Amygdala (tissue), 56 donors: Measurements from ENCODE around the gene ZCCHC9.
"Not testable (repeated sequence)": the region's sequence is repeated elsewhere in the genome, so short reads cannot be mapped to it uniquely, and the experiment has no call there.

Experiments
- DNase-seq, 56 donors: peaks; one replicate each; lab custom pipeline; 2025; lab: John Stamatoyannopoulos, UW

ZCCHC9 gene

DNA sequence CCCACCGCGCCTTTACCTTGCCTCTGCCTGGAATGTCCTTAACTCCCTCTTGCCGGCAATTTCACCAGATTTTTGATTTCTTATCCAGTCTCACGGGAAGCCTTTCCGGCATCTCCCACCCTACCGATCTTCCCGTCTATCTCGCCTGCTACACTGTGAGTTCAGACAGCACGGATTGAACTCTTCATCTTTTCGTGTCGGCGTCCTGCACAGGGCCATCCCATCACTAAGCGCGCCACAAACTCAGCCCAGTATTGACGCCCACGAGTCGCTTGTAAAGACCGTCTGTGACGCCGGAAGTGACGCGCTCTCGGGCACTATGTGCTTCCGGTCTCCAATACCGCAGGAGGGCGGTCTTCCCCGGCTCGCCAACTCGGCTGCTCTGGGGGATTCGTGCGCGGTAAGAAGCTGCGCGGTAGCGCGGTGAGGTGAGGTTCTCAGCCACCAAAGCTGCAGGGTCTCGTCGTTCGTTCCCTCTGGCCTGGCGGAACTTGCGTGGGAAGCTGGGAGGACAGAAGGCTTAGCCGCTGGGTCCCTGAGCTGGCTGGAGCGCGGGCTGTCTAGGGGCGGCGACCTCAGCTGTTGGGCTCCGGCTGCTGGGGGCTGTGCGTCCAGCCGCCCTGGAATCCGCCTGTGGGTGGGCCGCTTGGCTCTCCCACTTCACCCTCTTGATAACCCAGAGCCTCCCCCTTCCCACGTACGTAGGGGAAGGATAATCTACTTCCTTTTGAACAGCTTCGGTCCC is at the start of gene ZCCHC9:
Gene ZCCHC9 (plus strand): TSS at position 317 of the 745 bp plus-strand sequence. CDS start 3,171 bp downstream, outside the sequence.
- DNase-seq = peak; percentile 36 to 94 (median 85)

DNA sequence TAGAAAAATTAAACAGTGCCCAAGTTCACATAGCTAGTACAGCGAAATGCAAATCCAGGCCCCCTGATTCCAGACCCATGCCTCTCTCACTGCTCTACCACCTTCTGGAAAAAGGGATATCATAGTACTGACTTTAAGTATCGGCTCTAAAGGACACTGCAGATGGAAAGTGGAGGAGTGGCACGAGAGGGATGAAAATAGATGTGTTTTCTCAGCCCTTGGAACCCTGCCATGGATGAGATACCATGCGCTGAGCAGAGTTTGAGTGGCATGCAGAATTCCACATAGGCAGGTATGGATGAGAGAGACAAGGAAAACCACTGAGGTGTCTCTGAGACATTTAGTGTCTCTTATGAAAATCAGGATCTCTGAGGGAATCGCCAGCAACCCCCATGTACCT is 49.5 kb upstream of the ZCCHC9 start:
- peak in 2 of 56 donors; percentile 11 to 41 for DNase-seq

DNA sequence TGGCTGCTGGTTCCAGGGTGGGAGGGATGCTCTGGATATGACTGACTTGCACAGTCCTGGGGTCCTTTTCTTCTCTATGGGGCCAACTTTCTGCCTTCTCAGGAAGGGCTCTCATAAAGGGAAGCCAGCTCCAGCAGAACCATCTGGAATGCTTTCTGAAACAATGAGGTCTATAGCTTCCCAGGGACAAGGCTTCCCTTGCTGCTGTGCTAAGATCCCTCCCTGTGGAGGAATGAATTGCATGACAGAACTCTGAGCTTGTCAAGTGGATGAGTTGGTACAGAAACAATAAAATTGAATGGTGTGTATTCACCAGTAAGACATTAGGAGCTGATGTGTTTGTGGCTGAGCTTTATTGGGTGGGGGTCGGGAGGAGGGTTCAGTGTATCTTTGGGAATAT is 48.5 kb upstream of the ZCCHC9 start:
- no peak for DNase-seq

DNA sequence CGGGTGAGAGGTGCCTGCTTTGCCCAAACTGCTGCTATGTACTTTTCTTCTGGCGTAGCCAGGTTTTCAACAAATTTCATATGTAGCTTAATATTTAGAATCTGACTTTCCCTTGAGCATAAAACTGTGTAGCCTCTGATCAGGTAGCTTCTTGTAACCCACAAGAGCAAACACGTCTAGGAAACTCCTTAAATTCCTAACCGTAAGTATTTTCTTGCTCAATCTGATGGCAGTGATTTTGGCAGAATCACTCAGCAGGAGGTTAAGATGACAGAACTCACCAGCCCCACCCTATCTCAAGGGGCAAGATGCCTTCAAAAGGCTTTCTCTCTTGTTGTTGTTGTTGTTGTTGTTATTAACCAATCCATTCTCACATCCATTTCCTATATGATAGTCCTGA is 47.5 kb upstream of the ZCCHC9 start:
- DNase-seq = no peak

- no peak for DNase-seq
Observed at GRCh38 chr5:81254886-81255559, 46.4 kb upstream of the ZCCHC9 start.

GRCh38 chr5:81256766-81257165 is 44.6 kb upstream of the ZCCHC9 start:
- DNase-seq = no peak

- DNase-seq = not testable (repeated sequence)
Observed at GRCh38 chr5:81262796-81263195, 38.6 kb upstream of the ZCCHC9 start.

- no peak for DNase-seq
Observed at GRCh38 chr5:81265101-81265500, 36.3 kb upstream of the ZCCHC9 start.

GRCh38 chr5:81268521-81269196 is 32.7 kb upstream of the ZCCHC9 start:
- no peak for DNase-seq

DNA sequence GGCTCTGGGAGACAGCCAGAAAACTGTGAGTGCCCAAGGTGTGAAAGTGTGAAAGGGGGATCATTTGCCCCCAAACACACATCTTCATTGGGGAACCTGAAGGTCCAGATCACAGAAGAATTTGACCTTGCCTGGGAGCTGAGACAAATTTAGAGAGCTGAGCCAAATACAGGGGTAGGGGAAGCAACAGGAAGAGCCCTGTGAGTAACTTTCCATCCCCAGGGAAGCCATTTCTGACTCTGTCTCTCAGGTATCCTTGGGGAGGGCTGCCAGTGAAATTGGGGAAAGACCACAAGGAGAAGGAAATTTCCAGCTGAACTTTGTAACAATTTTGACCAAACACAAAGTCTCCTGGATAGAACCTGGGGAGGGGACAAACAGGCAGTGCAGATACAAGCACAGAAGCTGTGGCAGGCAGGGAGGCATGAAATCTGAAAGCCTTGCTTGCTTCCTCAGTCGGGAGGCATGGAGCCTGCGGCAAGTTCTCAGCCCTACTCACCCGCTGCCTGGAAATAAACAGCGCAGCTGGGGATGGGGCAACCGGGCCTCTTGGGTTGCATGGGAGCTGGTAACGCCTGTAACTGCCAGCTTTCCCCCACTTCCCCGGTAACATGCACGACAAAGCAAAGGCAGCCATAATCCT is 31.5 kb upstream of the ZCCHC9 start:
- no peak for DNase-seq

DNA sequence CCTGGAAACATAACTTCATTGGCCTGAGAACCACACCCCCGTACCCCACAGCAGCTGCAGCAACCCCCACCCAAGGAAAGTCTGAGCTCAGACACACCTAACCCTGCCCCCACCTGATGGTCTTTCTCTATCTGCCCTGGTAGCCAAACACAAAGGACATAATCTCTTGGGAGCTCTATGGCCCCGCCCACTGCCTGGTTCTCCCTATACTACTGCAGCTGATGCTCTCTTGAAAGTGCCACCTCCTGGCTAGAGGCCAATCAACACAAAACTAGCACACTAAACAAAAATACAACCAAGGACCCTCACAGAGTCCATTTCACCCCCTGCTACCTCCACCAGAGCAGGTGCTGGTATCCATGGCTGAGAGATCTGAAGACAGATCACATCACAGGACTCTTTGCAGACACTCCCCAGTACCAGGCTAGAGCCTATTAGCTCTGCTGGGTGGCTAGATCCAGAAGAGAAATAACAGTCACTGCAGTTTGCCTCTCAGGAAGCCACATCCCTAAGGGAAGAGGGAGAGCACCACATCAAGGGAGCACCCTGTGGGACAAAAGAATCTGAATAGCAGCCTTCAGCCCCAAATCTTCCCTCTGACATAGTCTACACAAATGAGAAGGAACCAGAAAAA is 30.9 kb upstream of the ZCCHC9 start:
- DNase-seq = not testable (repeated sequence)

DNA sequence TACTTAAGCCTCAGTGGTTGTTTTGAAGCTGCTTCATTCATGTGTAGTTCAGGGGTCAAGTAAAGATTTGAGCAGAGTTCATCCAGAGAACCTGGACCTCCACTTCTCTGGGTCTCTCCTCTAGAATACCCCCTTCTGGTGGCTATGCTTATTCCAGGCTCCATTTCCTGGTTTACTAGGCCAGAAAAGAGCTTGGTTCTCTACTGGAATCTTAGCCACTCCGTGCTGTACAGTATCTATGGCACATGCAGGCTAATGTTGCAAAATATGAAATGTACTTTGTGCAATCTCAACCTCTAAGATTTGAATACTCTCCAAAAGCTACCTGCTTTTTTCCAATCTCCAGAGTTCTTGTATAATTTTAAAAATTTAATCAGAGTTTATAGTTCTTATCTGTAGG is 17.4 kb upstream of the ZCCHC9 start:
- no peak for DNase-seq

DNA sequence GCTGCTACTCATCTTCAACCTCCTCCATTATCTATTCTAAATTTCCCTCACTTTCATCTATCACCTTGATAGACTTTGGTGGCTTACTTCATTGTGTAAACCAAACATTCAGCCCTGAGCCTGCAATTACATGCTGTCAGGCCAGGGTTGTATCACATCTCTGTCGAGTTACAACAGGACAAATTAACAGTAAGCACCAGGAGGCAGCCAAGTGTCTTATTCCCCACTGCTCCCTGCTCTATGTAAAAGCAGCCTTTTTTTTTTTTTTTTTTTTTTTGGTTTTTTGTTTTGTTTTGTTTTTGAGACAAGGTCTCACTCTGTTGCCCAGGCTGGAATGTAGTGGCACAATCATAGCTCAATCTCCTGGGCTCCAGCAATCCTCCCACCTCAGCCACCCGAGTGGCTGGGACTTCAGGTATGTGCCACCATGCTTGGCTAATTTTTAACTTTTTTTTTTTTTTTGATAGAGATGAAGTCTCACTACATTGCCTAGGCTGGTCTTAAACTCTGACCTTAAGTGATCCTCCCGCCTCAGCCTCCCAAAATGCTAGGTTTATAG is 15.2 kb upstream of the ZCCHC9 start:
- DNase-seq = no peak

DNA sequence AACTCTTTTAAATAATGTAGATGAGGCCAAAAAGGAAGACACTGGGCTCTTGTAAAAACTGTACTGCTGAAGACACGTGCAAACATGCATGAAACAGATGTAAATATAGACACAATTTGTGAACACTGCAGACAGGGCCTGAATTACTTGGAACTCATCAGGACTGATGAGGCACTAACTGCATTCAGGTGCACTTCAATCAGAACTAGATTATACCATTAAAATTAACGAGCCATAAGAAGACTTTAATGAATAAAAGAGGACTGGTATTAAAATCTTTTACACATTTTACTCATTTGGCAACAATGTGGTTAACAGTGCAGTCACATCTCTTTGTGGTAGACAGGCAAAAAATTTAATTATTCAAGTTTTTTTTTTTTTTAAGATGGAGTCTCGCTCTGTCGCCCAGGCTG is 13.4 kb upstream of the ZCCHC9 start:
- no peak for DNase-seq

DNA sequence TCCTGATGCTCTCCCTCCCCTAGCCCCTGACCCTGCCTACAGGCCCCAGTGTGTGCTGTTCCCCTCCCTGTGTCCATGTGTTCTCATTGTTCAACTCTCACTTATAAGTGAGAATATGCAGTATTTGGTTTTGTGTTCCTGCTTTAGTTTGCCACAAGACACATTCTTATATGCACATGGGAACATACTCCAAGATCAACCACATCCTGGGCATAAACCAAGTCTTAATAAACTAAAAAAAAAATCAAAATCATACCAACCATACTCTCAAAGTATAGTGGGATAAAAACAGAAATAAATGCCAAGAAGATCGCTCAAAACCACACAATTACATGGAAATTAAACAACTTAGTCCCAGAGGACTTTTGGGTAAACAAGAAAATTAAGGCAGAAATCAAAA is 11.2 kb upstream of the ZCCHC9 start:
- DNase-seq = no peak

- DNase-seq = no peak
Observed at GRCh38 chr5:81292130-81292529, 9.3 kb upstream of the ZCCHC9 start.

- not testable (repeated sequence) for DNase-seq
Observed at GRCh38 chr5:81294021-81294420, 7.4 kb upstream of the ZCCHC9 start.

GRCh38 chr5:81297531-81297930 is 3.9 kb upstream of the ZCCHC9 start:
- DNase-seq = no peak

DNA sequence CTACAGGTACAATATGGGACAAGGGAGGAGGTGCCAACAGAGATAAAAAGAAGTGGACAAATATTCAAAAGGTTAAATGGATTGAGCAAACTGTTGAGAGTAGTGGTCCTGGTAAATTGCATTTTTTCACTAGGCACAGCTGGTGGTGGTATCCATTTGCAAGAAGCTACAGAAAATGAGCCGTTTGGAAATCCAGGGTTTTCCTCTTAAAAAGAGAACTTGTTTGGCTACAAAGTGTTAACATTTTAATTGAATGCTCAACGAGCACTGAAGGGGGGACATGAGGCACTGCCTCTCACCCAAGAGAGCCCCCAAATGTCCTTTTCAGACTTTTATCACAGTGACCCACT is 491 bp upstream of the ZCCHC9 start:
- DNase-seq = no peak

DNA sequence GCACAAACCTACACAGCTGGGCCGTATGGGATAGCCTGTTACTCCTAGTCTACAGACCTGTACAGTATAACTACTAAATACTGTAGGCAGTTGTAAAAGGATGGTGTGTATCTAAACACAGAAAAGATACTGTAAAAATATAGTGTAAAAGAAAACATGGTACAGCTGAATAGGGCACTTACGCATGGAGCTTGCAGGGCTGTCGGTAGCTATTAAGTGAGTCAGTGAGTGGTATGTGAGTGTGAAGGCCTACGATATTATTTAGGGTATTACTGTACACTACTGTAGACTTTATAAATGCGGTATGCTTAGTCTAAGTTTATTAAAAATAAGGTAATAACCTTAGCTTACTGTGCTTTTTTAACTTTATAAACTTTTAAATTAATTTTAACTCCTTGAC is 1.2 kb downstream of the ZCCHC9 start:
- no peak for DNase-seq
